Astrocyte of the spinal cord (primary cell): ENCODE data around the gene C11orf42.

Experiments
- DNase-seq: peaks from one replicate; pipeline ENCODE4 v3.0.0; 2011; ENCODE audit warnings: low read depth, low spot score
- H3K4me3 ChIP-seq: 2 replicates; pipeline ENCODE4 v1.5.1; 2011; ENCODE audit warnings: low read depth, mild to moderate bottlenecking, low read length, moderate library complexity
- CTCF ChIP-seq: IDR thresholded peaks from 2 replicates; pipeline ENCODE4 v1.5.1; 2012; ENCODE audit warnings: low read depth, mild to moderate bottlenecking, low read length, inconsistent platforms
- in situ Hi-C: cut with HindIII; loops from 2 replicates; pipeline ENCODE4 v1.10.0; 2017; ENCODE audit warnings: low sequenced_read_pairs

C11orf42 gene

GRCh38 chr11:6228520-6228919 lies 23.2 kb downstream of the C11orf42 start:
- H3K4me3 ChIP-seq = no peak overlapping the region
- no peak for DNase-seq
- in situ Hi-C loops = no loop called here
- no peak for TF ChIP-seq CTCF

DNA sequence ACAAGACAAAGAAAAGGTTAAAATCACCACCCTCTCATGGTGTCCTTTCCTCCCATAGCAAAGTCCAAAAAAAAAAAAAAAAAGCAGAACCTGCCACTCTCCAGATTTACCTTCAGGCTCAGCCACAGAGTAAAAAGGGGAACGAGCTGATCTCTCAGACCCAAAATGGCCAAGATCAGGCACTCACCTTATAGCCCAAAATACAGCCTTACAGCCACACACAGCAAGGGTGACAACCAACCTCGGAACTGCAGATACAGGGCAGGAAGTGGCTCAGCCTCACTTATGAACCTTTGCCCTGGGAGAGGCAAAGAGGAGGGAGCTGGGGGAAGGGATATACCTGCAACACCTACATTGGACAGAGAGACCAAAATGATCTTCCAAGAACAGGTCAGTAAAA lies 24.6 kb downstream of the C11orf42 start:
- H3K4me3 ChIP-seq = no peak overlapping the region
- TF ChIP-seq CTCF = no peak
- in situ Hi-C loops = no loop called here
- DNase-seq = no peak

GRCh38 chr11:6232899-6233298 lies 27.5 kb downstream of the C11orf42 start:
- DNase-seq = no peak

DNA sequence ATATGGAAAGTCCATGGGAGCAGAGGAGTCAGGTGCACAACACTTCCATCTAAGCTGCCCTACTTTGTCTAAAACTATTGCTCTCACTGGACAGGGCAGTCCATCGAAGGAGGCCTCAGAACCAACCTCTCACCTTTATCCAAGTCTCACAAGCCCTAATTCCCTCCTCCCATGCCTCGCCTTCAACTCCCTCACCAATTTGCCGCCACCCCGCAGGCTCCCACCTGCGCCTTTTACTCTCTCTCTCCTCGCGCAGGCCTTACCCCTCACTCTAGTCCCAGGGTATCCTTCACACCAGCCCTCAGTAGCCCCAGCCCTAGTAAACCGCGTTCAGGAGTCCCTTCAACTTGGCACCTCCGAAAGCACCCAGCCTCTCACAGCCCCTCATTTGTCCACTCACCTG lies 28.6 kb downstream of the C11orf42 start:
- TF ChIP-seq CTCF = no peak
- DNase-seq = no peak
- peak overlapping the region; percentile 93 for H3K4me3 ChIP-seq
- in situ Hi-C loops = no loop called here

More at GRCh38 chr11:6232899-6233298, 27.5 kb downstream of the C11orf42 start:
- no peak overlapping the region for H3K4me3 ChIP-seq
- in situ Hi-C loops = no loop called here
- TF ChIP-seq CTCF = no peak

- peak; percentile 100 for DNase-seq
- in situ Hi-C loops = no loop called here
- no peak for TF ChIP-seq CTCF
- H3K4me3 ChIP-seq = peak within 1 kb of the TSS; percentile 93
Measured at GRCh38 chr11:6234387-6235107, 29.2 kb downstream of the C11orf42 start, which contains the start of gene FHIP1B. Gene FHIP1B, minus strand, starts transcription at chr11:6234636. Its CDS starts 10,120 bp downstream, at chr11:6224516.

GRCh38 chr11:6237266-6237665 lies 31.9 kb downstream of the C11orf42 start:
- in situ Hi-C loops = no loop called here
- TF ChIP-seq CTCF = no peak
- no peak for DNase-seq
- no peak overlapping the region for H3K4me3 ChIP-seq
